Breast epithelium (tissue), 4 donors: Measurements from ENCODE around the gene SIGLEC9. TPM values are rescaled to one million over a fixed set of nuclear protein-coding genes. Genes with fewer than 3 reads are reported as not detected.

Source experiments
- DNase-seq, 2 donors: peaks; one replicate each; pipeline ENCODE4 v3.0.0-alpha.2; 2019; ENCODE audit warnings: low spot score in 2 of 2
- H3K27ac ChIP-seq, 2 donors: fragments of 200-600 bp; sonication (generic) in 1 of 2; one replicate each; pipeline ENCODE4 v1.5.1; 2016 to 2019; ENCODE audit warnings: mild to moderate bottlenecking in 1 of 2
- H3K27me3 ChIP-seq, 2 donors: fragments of 200-600 bp; sonication (generic) in 1 of 2; one replicate each; pipeline versions ENCODE4 v1.5.1 to v1.6.0; 2017 to 2019; ENCODE audit warnings: control low read depth in 1 of 2, mild to moderate bottlenecking in 1 of 2
- H3K36me3 ChIP-seq: fragments of 200-600 bp; one replicate; pipeline ENCODE4 v1.5.1; 2019
- H3K4me1 ChIP-seq, 2 donors: fragments of 200-600 bp; sonication (generic); one replicate each; pipeline ENCODE4 v1.5.1; 2016 to 2019; ENCODE audit warnings: control low read depth in 1 of 2
- H3K4me3 ChIP-seq, 3 donors: fragments of 200-600 bp; sonication (generic); 1 replicate in 2 of 3; 2 replicates in 1 of 3; pipeline ENCODE4 v1.5.1; 2016 to 2019; ENCODE audit warnings: mild to moderate bottlenecking in 3 of 3, moderate library complexity in 2 of 3
- H3K9me3 ChIP-seq, 2 donors: fragments of 200-600 bp; sonication (generic) in 1 of 2; one replicate each; pipeline ENCODE4 v1.5.1; 2016 to 2019; ENCODE audit warnings: control low read depth in 1 of 2
- POLR2A ChIP-seq: fragments of 450-650 bp; IDR thresholded peaks from one replicate; pipeline ENCODE4 v1.6.1; 2016; ENCODE audit warnings: antibody characterized with exemption, mild to moderate bottlenecking, moderate library complexity
- POLR2AphosphoS5 ChIP-seq, 3 donors: sonication (generic); formaldehyde crosslinking; IDR thresholded peaks; one replicate each; pipeline ENCODE4 v1.6.1; 2017; ENCODE audit warnings: antibody characterized with exemption in 3 of 3
- intact Hi-C: fragments of 100-400 bp; cut with DNase I; formaldehyde crosslinking; loops from one replicate; pipeline ENCODE4 v1.15.1; 2023; ENCODE audit warnings: low total_unique reads
- total RNA-seq, 3 donors: library from RNA; depleted of rRNA; stranded (reverse); fragments of >200 nt; gene quantifications; one replicate each; pipeline ENCODE4 v1.1.0, GENCODE V29; 2016
- TF ChIP-seq, protein P1 (sequence below), 3 donors: fragments of 450-650 bp; IDR thresholded peaks; one replicate each; pipeline ENCODE4 v1.5.1; 2016 to 2017; ENCODE audit warnings: antibody characterized with exemption in 3 of 3, mild to moderate bottlenecking in 3 of 3, moderate library complexity in 3 of 3

The SIGLEC9 gene
- total RNA-seq, 3 donors from 2014 or later = 3.4 to 7.0 (median 4.3) TPM

DNA sequence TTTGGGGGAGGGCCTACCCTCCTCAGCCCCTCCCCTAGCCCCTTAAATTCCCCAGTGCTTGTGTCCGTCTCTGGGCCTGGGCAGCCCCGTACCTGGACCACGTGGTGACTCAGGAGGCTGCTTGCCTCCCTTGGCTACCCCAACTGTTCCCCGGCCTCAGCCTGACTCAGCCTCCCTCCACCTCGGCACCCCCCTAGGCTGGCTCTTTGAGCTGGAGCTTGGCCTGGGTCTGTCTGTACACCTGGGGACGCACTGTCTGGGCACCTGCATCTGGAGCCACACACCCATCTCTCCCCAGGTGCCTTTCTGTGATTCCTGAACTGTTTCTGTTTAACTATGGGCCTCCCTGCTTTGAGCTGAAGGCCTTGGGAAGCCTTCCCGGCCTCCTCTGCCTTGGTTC, 40.2 kb upstream of the SIGLEC9 start:
- DNase-seq = no peak
- TF ChIP-seq POLR2A (no peak), POLR2AphosphoS5 (IDR thresholded peaks at IDR 0.05) (no peak)
- TF ChIP-seq, protein P1, sequence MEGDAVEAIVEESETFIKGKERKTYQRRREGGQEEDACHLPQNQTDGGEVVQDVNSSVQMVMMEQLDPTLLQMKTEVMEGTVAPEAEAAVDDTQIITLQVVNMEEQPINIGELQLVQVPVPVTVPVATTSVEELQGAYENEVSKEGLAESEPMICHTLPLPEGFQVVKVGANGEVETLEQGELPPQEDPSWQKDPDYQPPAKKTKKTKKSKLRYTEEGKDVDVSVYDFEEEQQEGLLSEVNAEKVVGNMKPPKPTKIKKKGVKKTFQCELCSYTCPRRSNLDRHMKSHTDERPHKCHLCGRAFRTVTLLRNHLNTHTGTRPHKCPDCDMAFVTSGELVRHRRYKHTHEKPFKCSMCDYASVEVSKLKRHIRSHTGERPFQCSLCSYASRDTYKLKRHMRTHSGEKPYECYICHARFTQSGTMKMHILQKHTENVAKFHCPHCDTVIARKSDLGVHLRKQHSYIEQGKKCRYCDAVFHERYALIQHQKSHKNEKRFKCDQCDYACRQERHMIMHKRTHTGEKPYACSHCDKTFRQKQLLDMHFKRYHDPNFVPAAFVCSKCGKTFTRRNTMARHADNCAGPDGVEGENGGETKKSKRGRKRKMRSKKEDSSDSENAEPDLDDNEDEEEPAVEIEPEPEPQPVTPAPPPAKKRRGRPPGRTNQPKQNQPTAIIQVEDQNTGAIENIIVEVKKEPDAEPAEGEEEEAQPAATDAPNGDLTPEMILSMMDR (IDR thresholded peaks at IDR 0.05) = no peak
- Histone ChIP-seq H3K4me3 (no peak overlapping the region), H3K9me3 (no peaks in the 10 kb centered on the region), H3K27ac (no peak overlapping the region), H3K36me3 (no peaks in the 10 kb centered on the region), H3K4me1 (no peaks in the 10 kb centered on the region), H3K27me3 (no peaks in the 10 kb centered on the region)
- intact Hi-C loops = no loop called here

DNA sequence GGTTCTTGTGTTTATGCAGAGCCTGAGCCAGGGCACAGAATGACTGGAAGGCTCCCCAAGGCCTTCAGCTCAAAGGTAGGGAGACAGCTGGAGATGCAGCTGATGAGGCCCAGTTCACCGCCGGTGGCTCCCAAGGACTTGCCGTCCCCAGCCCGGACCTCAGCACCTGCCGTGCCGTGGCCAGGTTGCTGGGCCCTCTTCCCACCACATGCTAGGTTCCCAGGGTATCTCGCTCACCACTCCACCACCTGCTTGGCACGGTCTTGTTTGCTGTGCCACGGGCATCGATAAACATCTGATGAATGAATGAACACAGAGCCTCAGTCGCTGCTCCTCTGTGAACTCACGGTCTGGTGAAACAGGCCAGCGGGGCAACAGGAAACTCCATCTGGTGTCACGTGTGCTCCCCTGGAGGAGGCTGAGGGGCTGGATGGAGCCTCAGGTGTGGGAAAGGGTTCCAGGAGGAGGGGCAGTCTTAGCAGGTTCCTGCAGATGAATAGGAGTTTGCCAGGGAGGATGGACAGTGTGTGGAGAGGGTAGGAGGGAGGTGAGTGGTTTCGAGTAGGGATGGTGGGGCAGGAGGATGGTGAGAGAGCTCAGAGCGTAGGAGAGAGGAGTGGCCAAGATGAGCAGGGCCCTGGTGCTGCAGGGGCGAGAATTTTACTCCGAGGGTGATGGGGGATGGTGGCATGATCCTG, 38.4 kb upstream of the SIGLEC9 start:
- DNase-seq = no peak
- Histone ChIP-seq H3K36me3 (no peaks in the 10 kb centered on the region), H3K27me3 (no peaks in the 10 kb centered on the region), H3K4me3 (no peak overlapping the region), H3K4me1 (no peaks in the 10 kb centered on the region), H3K9me3 (no peaks in the 10 kb centered on the region), H3K27ac (no peak overlapping the region)
- intact Hi-C loops = no loop called here
- TF ChIP-seq POLR2A (no peak), POLR2AphosphoS5 (IDR thresholded peaks at IDR 0.05) (no peak)
- TF ChIP-seq, protein P1 (IDR thresholded peaks at IDR 0.05) = no peak

DNA sequence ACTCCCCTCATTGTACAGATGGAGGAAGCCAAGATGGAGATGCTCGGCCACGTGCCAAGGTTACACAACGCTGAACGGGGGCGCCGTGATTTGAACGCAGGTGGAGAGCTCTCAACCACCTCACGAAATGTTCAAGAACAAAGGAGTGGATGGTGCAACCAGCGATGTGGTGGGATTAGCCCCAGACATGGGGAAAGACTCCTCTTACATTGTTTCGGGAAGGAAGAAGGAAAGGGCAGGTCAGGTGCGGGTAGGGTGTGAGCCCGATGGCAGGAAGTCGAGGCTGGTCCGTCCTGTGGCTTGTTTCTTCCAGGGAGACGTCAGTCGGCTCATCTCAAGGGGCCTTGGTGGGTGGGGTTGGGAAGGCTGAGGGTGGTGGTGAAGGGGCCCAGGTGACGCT, 34.9 kb upstream of the SIGLEC9 start:
- intact Hi-C loops = loop anchor here (2.0 kb wide), 1 partner anchor 13 kb away; no protein-coding TSS in a partner anchor
- Histone ChIP-seq H3K4me1 (peaks cover 0 to 11% of the 10 kb centered on the region in 2 donors), H3K9me3 (no peaks in the 10 kb centered on the region), H3K4me3 (no peak overlapping the region), H3K36me3 (no peaks in the 10 kb centered on the region), H3K27ac (no peak overlapping the region), H3K27me3 (no peaks in the 10 kb centered on the region)
- no peak for TF ChIP-seq POLR2A
- no peak for TF ChIP-seq POLR2AphosphoS5 (IDR thresholded peaks at IDR 0.05)
- TF ChIP-seq, protein P1 (IDR thresholded peaks at IDR 0.05) = no peak
- no peak for DNase-seq

DNA sequence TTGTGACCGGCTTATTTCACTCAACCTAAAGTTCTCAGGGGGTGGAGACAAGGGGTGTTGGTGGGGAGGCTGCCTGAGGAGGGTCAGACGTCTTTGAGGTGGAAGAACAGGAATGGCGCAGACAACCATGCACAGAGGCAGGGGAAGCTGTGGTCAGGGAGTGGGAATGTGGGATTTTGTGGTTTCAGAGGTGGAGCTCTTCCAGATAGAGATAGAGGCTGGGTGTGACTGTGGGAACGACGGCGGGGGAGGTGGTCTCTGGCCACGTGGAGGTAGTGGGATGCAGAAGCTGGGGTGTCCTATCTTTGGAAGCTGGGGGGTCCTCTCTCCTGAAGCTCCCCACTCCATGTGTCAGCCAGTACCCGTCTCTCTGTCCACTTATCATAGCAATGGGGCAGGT, 34.2 kb upstream of the SIGLEC9 start:
- intact Hi-C loops = loop anchor here (2.0 kb wide), 1 partner anchor 14 kb away; no protein-coding TSS in a partner anchor
- no peak overlapping the region for H3K27ac ChIP-seq
- TF ChIP-seq POLR2A (no peak), POLR2AphosphoS5 (IDR thresholded peaks at IDR 0.05) (no peak)
- TF ChIP-seq, protein P1 (IDR thresholded peaks at IDR 0.05) = no peak
- peaks cover 0 to 11% of the 10 kb centered on the region in 2 donors for H3K4me1 ChIP-seq
- no peaks in the 10 kb centered on the region for H3K27me3 ChIP-seq
- no peaks in the 10 kb centered on the region for H3K36me3 ChIP-seq
- H3K9me3 ChIP-seq = no peaks in the 10 kb centered on the region
- DNase-seq = no peak
- H3K4me3 ChIP-seq = no peak overlapping the region

DNA sequence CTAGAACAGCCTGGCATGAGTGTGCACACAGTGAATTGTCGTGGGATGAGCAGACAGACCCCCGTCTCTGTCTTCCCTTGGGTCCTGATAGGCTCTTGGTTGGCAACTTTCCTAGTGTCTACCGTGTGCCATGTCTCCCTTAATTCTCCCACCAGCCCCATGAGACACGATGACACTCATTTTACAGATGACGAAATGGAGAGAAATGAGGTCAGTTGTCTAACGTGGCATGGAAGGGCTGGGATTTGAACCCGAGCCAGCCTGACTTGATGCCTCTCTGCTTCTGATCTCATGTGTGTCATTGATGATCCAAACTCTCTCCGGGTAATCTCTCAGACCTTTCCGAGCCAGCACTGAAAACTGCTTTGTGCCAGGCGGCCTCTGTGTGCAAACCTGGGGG, 33.6 kb upstream of the SIGLEC9 start:
- TF ChIP-seq, protein P1 (IDR thresholded peaks at IDR 0.05) = no peak
- TF ChIP-seq POLR2A (no peak), POLR2AphosphoS5 (IDR thresholded peaks at IDR 0.05) (no peak)
- Histone ChIP-seq H3K36me3 (no peaks in the 10 kb centered on the region), H3K27ac (no peak overlapping the region), H3K4me1 (peaks cover 0 to 11% of the 10 kb centered on the region in 2 donors), H3K9me3 (no peaks in the 10 kb centered on the region), H3K27me3 (no peaks in the 10 kb centered on the region), H3K4me3 (no peak overlapping the region)
- no peak for DNase-seq
- intact Hi-C loops = loop anchor here (2.0 kb wide), 1 partner anchor 14 kb away; no protein-coding TSS in a partner anchor
